Parathyroid adenoma (tissue), 2 donors: Measurements from ENCODE around the gene ZNF778.
"Not testable (repeated sequence)": the region's sequence is repeated elsewhere in the genome, so short reads cannot be mapped to it uniquely, and the experiment has no call there.

ENCODE experiments used
- H2AFZ ChIP-seq: fragments of 300-600 bp; sonication (generic); one replicate; pipeline ENCODE4 v1.7.0; 2017; ENCODE audit warnings: antibody characterized with exemption, mild to moderate bottlenecking
- H3K27ac ChIP-seq: fragments of 300-600 bp; sonication (generic); one replicate; pipeline ENCODE4 v1.7.0; 2017
- H3K27me3 ChIP-seq: fragments of 300-600 bp; sonication (generic); one replicate; pipeline ENCODE4 v1.7.0; 2017; ENCODE audit warnings: low read length; ENCODE audit not compliant: control insufficient read depth, insufficient read depth
- H3K36me3 ChIP-seq: fragments of 300-600 bp; sonication (generic); one replicate; pipeline ENCODE4 v1.7.0; 2017; ENCODE audit warnings: low read length; ENCODE audit not compliant: control insufficient read depth, insufficient read depth
- H3K4me1 ChIP-seq: fragments of 300-600 bp; sonication (generic); one replicate; pipeline ENCODE4 v1.7.0; 2017; ENCODE audit warnings: control low read depth
- H3K4me2 ChIP-seq: fragments of 300-600 bp; sonication (generic); one replicate; pipeline ENCODE4 v1.7.0; 2017; ENCODE audit warnings: low read length
- H3K4me3 ChIP-seq: fragments of 300-600 bp; sonication (generic); one replicate; pipeline ENCODE4 v1.7.0; 2017; ENCODE audit warnings: low read depth, low read length
- H3K79me2 ChIP-seq: fragments of 300-600 bp; sonication (generic); one replicate; pipeline ENCODE4 v1.7.0; 2017; ENCODE audit warnings: control low read depth
- H3K9ac ChIP-seq: fragments of 300-600 bp; sonication (generic); one replicate; pipeline ENCODE4 v1.7.0; 2017; ENCODE audit warnings: mild to moderate bottlenecking
- H3K9me3 ChIP-seq: fragments of 300-600 bp; sonication (generic); one replicate; pipeline ENCODE4 v1.7.0; 2017; ENCODE audit warnings: low read length; ENCODE audit not compliant: control insufficient read depth
- CTCF ChIP-seq: fragments of 300-600 bp; sonication (generic); IDR thresholded peaks from one replicate; pipeline ENCODE4 v1.7.0; 2017; ENCODE audit warnings: antibody characterized with exemption, mild to moderate bottlenecking
- donor health status: primary hyperparathyroidism.

ZNF778 gene

GRCh38 chr16:89187032-89187769, 30.3 kb upstream of the ZNF778 start:
- H3K36me3 ChIP-seq, result no peaks in the 10 kb centered on the region
- no peak for TF ChIP-seq CTCF

GRCh38 chr16:89187770-89188392, 29.6 kb upstream of the ZNF778 start:
- Histone ChIP-seq H3K36me3 (no peaks in the 10 kb centered on the region), H3K9ac (no peak overlapping the region), H3K27me3 (no peaks in the 10 kb centered on the region), H3K79me2 (no peaks in the 10 kb centered on the region), H3K4me2 (no peak overlapping the region), H3K27ac (no peak overlapping the region), H3K4me3 (no peak overlapping the region), H2AFZ (no peak overlapping the region), H3K9me3 (no peaks in the 10 kb centered on the region), H3K4me1 (no peaks in the 10 kb centered on the region)
- no peak for TF ChIP-seq CTCF

More at GRCh38 chr16:89187032-89187769, 30.3 kb upstream of the ZNF778 start:
- Histone ChIP-seq H3K9me3 (no peaks in the 10 kb centered on the region), H2AFZ (no peak overlapping the region), H3K4me1 (no peaks in the 10 kb centered on the region), H3K4me3 (no peak overlapping the region), H3K27ac (no peak overlapping the region), H3K27me3 (no peaks in the 10 kb centered on the region), H3K9ac (no peak overlapping the region), H3K79me2 (no peaks in the 10 kb centered on the region), H3K4me2 (no peak overlapping the region)

- H2AFZ ChIP-seq, H3K36me3 ChIP-seq, H3K4me1 ChIP-seq, H3K9ac ChIP-seq, H3K4me2 ChIP-seq, H3K27ac ChIP-seq, H3K27me3 ChIP-seq, H3K4me3 ChIP-seq, H3K9me3 ChIP-seq, H3K79me2 ChIP-seq: not testable (repeated sequence)
These were observed 28.8 kb upstream of the ZNF778 start for GRCh38 chr16:89188471-89189357.

- Histone ChIP-seq H3K4me1 (no peaks in the 10 kb centered on the region), H3K4me3 (no peak overlapping the region), H3K36me3 (no peaks in the 10 kb centered on the region), H3K9ac (no peak overlapping the region), H2AFZ (no peak overlapping the region), H3K79me2 (no peaks in the 10 kb centered on the region), H3K27me3 (no peaks in the 10 kb centered on the region), H3K4me2 (no peak overlapping the region), H3K9me3 (no peaks in the 10 kb centered on the region), H3K27ac (no peak overlapping the region)
- no peak for TF ChIP-seq CTCF
These were observed 28.0 kb upstream of the ZNF778 start for GRCh38 chr16:89189358-89190025.
